Epithelial cell of proximal tubule (primary cell): ENCODE data around the gene LBX2. TPM values are rescaled to one million over a fixed set of nuclear protein-coding genes. Genes with fewer than 3 reads are reported as not detected.
"Not testable (repeated sequence)": the region's sequence is repeated elsewhere in the genome, so short reads cannot be mapped to it uniquely, and the experiment has no call there.

Source experiments
- DNase-seq: peaks from one replicate; pipeline ENCODE4 v3.0.0-alpha.2; 2011; ENCODE audit warnings: low read depth
- H3K4me3 ChIP-seq: 2 replicates; pipeline ENCODE4 v1.5.1; 2011; ENCODE audit warnings: low read depth, mild to moderate bottlenecking, low read length
- total RNA-seq: library from RNA; depleted of rRNA; stranded (reverse); fragments of >200 nt; gene quantifications from 2 replicates; pipeline ENCODE4 v1.2.3, GENCODE V29; 2015
- TF ChIP-seq, protein P1 (sequence below): conservative IDR thresholded peaks from 2 replicates; pipeline ENCODE4 v1.5.1; 2012; ENCODE audit warnings: low read depth, mild to moderate bottlenecking, low read length

The LBX2 gene
- total RNA-seq, 1 donor from 2014 or later: 1.3 TPM

GRCh38 chr2:74488643-74489481 is 10.5 kb downstream of the LBX2 start:
- no peak overlapping the region for H3K4me3 ChIP-seq
- TF ChIP-seq, protein P1, sequence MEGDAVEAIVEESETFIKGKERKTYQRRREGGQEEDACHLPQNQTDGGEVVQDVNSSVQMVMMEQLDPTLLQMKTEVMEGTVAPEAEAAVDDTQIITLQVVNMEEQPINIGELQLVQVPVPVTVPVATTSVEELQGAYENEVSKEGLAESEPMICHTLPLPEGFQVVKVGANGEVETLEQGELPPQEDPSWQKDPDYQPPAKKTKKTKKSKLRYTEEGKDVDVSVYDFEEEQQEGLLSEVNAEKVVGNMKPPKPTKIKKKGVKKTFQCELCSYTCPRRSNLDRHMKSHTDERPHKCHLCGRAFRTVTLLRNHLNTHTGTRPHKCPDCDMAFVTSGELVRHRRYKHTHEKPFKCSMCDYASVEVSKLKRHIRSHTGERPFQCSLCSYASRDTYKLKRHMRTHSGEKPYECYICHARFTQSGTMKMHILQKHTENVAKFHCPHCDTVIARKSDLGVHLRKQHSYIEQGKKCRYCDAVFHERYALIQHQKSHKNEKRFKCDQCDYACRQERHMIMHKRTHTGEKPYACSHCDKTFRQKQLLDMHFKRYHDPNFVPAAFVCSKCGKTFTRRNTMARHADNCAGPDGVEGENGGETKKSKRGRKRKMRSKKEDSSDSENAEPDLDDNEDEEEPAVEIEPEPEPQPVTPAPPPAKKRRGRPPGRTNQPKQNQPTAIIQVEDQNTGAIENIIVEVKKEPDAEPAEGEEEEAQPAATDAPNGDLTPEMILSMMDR: no peak
- no peak for DNase-seq

- no peak for DNase-seq
- TF ChIP-seq, protein P1: no peak
- no peak overlapping the region for H3K4me3 ChIP-seq
Observed at GRCh38 chr2:74486141-74486540, 13.3 kb downstream of the LBX2 start.

GRCh38 chr2:74483675-74484164 is 15.7 kb downstream of the LBX2 start:
- DNase-seq: not testable (repeated sequence)
- H3K4me3 ChIP-seq: peak overlapping the region; percentile 79

DNA sequence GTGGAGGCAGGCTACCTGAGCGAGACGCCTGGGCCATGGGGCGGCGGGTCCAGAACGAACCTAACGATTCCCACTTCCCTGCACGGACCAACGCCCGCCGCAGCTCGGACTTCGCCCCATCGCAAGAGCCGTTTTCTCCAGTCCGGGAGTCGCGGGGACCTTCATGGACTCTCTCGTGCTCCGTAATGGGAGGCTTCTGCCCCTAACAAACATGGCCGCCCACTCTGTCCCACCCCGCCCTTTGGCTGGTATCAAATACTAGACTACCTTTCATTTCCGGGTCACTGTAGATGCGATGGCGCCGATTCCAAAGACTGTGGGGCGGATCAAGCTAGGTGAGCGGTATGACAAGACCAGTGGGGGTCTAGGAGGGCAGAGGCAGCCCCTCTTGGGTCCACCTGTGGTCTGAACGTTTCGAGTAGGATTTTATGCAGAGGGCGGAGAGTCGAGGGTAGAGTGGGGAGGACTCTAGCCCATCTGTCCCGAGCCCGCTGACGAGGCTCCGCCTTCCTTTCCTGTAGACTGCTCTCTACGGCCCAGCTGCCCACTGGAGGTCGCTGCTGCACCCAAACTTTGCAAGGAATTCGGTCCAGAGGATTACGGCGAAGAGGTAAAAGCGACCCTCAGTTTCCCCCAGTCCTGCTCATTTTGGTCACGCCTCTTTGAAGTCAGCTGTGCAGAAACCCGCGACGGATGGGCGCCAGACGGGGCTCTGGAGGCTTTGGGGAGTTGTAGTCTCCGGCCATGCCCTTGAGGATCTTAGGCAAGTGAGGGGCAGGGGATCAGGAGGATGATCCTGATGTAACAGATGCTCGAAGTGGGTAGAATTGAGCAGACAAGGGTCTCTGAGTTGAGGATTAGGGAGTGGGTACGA is 16.4 kb downstream of the LBX2 start, which contains the start of the genes CCDC142 and TTC31:
Gene CCDC142, minus strand, starts transcription at position 198 of the 874 bp plus-strand sequence. Its CDS starts 161 bp downstream, at position 37.
Gene TTC31, plus strand, starts transcription at position 281 of the 874 bp plus-strand sequence. Its CDS starts 15 bp downstream, at position 296.
- peak; percentile 63 for DNase-seq
- H3K4me3 ChIP-seq: peak within 1 kb of the TSS; percentile 79
- TF ChIP-seq, protein P1: peak; percentile 92

GRCh38 chr2:74481961-74482800 is 17.2 kb downstream of the LBX2 start:
- TF ChIP-seq, protein P1: no peak
- DNase-seq: no peak
- H3K4me3 ChIP-seq: peak overlapping the region; percentile 79

DNA sequence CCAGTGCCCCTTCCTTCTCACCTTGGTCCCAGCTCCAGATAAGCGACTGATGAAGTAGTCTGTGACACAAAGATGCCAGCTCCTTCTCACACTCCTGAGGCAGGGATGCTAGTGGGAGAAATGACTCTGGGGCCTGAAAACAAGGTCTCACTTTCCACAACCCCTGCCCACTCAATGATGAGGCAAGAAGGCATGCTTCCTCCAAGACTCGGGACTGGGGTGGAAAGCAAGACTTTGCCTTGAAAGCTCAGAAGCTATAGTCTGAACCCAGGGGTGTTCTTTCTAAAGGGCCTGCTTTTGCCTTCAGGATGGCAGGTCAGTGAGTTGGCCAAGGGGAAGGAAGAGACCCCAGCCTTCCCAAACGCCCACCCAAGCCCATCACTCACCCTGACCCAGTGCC is 18.0 kb downstream of the LBX2 start:
- peak overlapping the region; percentile 79 for H3K4me3 ChIP-seq
- DNase-seq: no peak
- TF ChIP-seq, protein P1: no peak
